ENCODE results near the gene LRMDA.

DNA sequence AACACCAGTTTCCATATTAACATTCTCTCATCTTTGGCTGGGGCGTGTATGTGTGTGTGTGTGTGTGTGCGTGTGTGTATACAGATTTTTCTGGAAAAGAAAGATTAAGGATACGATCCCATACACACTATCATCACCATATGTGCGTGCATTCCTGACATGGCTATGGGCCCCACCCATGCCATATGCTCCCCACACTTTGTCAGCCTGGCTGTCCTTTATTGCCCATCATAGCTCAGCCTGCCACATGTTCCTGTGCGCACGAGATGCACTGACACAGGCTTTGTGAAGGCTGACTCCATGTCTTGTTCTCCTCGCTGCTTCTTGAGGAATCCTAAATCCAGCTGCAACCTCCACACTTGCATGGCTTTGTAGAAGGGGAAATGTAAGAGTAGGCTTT, 984.1 kb downstream of the LRMDA start:
- TF ChIP-seq, protein P1, sequence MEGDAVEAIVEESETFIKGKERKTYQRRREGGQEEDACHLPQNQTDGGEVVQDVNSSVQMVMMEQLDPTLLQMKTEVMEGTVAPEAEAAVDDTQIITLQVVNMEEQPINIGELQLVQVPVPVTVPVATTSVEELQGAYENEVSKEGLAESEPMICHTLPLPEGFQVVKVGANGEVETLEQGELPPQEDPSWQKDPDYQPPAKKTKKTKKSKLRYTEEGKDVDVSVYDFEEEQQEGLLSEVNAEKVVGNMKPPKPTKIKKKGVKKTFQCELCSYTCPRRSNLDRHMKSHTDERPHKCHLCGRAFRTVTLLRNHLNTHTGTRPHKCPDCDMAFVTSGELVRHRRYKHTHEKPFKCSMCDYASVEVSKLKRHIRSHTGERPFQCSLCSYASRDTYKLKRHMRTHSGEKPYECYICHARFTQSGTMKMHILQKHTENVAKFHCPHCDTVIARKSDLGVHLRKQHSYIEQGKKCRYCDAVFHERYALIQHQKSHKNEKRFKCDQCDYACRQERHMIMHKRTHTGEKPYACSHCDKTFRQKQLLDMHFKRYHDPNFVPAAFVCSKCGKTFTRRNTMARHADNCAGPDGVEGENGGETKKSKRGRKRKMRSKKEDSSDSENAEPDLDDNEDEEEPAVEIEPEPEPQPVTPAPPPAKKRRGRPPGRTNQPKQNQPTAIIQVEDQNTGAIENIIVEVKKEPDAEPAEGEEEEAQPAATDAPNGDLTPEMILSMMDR (IDR thresholded peaks at IDR 0.05): no peak
- no peak for TF ChIP-seq POLR2A (IDR thresholded peaks at IDR 0.05)

All from adrenal gland (tissue), 5 donors.